Activated CD4-positive, CD25-positive, alpha-beta regulatory T cell treated with anti-CD3 and anti-CD28 coated beads, Interleukin-2, amount 50 U/mL, for 16 hours (primary cell): ENCODE results near the gene APLN.

ENCODE experiments used
- DNase-seq: peaks from one replicate; pipeline ENCODE4 v3.0.0-alpha.2; 2020; ENCODE audit warnings: low read depth, low spot score

APLN gene

GRCh38 chrX:129654652-129655546, at the start of gene APLN:
APLN (minus strand) TSS chrX:129654956; CDS start chrX:129654630, 326 bp downstream.
- DNase-seq = no peak

- no peak for DNase-seq
Observed at GRCh38 chrX:129704491-129704890, 49.7 kb upstream of the APLN start.

GRCh38 chrX:129701624-129702069, 46.9 kb upstream of the APLN start:
- DNase-seq = no peak

GRCh38 chrX:129700536-129700935, 45.8 kb upstream of the APLN start:
- DNase-seq = no peak

- DNase-seq = no peak
Observed at GRCh38 chrX:129698150-129698549, 43.4 kb upstream of the APLN start.

GRCh38 chrX:129697204-129697829, 42.6 kb upstream of the APLN start:
- DNase-seq = no peak

- no peak for DNase-seq
Observed at GRCh38 chrX:129696463-129697155, 41.9 kb upstream of the APLN start.

- DNase-seq = no peak
Observed at GRCh38 chrX:129695937-129696336, 41.2 kb upstream of the APLN start.

- no peak for DNase-seq
Observed at GRCh38 chrX:129695535-129695934, 40.8 kb upstream of the APLN start.

- DNase-seq = no peak
Observed at GRCh38 chrX:129694805-129695204, 40.0 kb upstream of the APLN start.

- DNase-seq = no peak
Observed at GRCh38 chrX:129693354-129693753, 38.6 kb upstream of the APLN start.

- no peak for DNase-seq
Observed at GRCh38 chrX:129690435-129690834, 35.7 kb upstream of the APLN start.

GRCh38 chrX:129689796-129690195, 35.0 kb upstream of the APLN start:
- DNase-seq = no peak

- DNase-seq = no peak
Observed at GRCh38 chrX:129688097-129688496, 33.3 kb upstream of the APLN start.

- no peak for DNase-seq
Observed at GRCh38 chrX:129686422-129686948, 31.7 kb upstream of the APLN start.

- DNase-seq = no peak
Observed at GRCh38 chrX:129682979-129683378, 28.2 kb upstream of the APLN start.

GRCh38 chrX:129679901-129680300, 25.1 kb upstream of the APLN start:
- no peak for DNase-seq

GRCh38 chrX:129678614-129679195, 23.9 kb upstream of the APLN start:
- no peak for DNase-seq

GRCh38 chrX:129667412-129667811, 12.7 kb upstream of the APLN start:
- no peak for DNase-seq

- DNase-seq = no peak
Observed at GRCh38 chrX:129665916-129666644, 11.3 kb upstream of the APLN start.

GRCh38 chrX:129663171-129663570, 8.4 kb upstream of the APLN start:
- no peak for DNase-seq
